Measurements from ENCODE around the gene SLC33A1.
A peak's percentile ranks its signal among the peaks of the same experiment; 100 is the strongest.
"Not testable (repeated sequence)": the region's sequence is repeated elsewhere in the genome, so short reads cannot be mapped to it uniquely, and the experiment has no call there.

Gene SLC33A1

DNA sequence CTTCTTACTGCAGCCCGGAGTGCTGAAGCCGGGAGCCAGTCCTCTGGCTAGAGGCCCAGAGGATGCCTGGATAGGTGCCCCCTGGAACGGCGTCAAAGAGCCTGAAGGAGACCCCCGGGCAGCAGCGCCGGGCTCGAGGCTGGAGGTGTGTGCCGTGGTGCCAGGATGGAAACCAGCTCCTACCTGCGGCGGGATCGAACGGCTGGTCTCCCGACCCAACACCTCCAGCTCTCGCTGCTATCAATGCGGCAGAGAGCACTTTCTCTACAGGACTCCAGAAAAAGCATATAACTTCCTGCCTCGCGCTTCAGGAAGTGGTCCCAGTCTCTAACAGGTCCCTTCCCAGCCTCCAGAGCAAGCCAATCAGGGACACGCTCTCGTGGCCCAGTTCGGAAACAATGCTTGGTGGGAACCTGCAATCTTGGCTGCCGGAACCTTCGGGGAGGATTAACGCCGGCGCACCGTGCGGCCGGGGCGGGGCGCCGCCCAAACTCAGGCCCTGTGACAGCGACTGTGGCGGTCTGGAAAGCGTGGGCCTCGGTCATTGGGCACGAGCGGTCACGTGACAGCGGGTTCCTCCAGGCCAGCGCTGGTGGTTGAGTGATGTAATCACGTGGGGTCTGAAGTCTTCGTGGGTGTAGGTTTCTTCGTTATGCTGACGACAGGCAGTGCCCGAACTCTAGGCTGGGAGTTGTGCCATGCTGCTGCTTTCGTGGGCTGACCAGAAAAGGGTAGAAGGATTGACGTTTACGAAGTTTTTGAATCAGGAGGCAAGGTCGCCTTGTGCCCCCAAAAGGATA, at the start of gene SLC33A1:
Gene SLC33A1, minus strand, starts transcription at position 287 of the 800 bp plus-strand sequence. CDS start 430 bp downstream, outside the sequence.
- peak; percentile 99 for DNase-seq

DNA sequence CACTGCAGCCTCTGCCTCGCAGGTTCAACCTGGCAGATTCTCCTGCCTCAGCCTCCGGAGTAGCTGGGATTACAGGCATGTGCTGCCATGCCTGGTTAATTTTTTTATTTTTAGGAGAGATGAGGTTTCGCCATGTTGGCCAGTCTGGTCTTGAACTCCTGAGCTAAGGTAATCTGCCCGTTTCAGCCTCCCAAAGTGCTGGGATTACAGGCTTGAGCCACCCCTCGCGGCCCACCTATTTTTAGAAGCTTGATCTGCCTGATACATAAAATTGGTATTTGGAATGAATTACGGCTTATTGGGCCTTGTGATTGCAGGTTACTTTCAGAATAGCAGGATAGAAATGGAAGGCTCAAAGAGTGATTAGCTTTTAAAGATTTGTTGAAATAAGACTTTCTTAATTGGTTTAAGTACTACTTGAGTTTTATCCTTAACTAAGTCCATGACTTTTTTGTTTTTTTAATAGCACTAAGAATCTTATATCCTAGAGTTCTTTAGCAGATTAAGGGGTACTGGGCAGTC, 41.2 kb upstream of the SLC33A1 start:
- DNase-seq, result no peak

DNA sequence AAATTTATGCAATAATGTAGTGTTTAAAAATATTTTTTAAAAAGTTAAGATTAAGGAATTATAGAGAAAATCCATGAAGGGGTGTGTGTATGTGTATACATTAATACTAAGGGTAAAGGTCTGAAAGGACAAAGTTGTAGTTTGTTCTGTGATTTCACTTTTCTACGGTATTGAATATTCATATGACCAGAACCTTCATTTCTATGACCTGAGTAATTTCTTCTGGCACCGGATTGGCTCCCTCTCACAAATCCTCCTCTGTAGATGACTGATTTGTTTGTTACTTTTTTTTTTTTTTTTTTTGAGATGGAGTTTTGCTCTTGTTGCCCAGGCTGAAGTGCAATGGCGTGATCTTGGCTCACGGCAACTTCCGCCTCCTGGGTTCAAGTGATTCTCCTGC, 37.1 kb upstream of the SLC33A1 start:
- DNase-seq, result no peak

DNA sequence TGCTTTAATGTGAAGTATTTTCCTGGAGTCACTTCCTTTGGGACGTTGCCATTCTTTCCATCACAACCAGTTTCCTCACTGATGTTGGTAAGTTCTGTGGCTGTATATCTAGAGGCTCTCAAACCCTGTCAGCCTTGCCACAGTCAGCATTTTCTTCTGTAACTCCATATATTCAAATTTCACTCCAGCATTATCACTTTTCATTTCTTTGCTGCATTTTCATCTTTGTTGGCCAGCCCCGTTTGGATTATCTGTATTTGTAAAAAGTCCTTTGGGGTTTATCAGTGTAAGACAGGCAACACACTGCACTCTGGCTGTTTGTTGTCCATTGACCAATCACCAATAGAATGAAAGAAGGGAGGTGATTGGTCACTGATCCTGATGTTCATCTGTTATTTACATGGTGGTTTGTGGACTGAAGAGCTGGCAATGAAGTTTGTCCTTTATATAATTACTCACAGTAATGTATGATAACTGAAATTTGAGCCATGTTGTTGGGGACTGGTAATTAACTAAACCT, 36.5 kb upstream of the SLC33A1 start:
- no peak for DNase-seq

DNA sequence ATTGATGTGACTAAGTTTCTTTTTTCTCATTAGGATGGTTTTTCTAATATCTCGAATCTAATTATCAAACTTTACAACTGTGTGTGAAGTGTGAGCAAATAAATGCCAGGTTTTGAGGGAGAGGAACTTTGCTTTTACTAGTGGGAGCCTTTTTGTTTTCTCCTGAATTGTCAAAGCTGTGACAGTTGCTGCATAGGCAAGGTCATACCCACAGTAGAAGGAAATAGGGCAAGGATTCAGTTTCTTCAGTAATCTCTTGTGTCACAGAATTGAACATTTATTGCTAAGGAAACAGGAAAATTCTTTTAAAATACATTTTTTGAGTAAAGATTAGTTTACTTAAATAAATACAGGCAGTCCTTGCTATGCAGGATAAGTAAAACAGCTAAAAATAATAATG, 35.7 kb upstream of the SLC33A1 start:
- no peak for DNase-seq

DNA sequence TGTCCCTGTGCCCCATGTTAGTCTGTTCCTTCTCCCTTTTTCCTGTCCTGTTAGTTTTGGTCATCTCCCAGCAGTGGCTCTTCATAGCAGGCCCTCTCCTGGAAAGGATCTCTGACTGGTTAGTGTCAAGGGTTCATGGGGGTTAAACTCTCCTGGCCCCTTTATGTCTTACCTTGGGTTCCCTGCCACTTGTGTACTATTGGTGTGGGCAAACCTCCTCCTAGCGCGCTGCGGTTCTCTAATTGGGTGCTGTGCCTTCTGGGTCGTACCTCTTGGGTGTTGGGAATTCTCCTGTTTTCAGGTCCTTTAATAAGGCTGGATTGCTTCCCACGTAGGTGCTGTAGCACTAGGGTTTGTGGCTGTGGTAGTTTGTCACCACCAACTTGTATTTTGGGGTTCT, 35.0 kb upstream of the SLC33A1 start:
- no peak for DNase-seq

DNA sequence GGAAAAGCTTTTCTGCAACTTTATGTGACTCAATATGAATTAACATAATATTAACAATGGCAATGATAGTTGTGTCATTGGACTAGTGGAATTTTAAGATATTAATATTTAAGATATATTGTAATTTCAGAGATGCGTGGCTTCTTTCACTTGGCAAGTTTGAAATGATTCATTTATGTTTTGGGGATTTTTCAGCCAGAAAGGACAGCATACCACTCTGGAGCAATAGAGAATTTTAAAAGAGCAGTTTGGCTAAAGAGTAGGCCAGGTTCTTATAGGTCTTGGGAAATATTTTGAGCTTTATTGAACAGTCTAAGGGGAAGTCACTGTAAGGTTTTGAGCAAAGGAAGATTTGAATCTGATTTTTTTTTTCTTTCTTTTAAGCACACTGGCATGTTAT, 32.7 kb upstream of the SLC33A1 start:
- no peak for DNase-seq

DNA sequence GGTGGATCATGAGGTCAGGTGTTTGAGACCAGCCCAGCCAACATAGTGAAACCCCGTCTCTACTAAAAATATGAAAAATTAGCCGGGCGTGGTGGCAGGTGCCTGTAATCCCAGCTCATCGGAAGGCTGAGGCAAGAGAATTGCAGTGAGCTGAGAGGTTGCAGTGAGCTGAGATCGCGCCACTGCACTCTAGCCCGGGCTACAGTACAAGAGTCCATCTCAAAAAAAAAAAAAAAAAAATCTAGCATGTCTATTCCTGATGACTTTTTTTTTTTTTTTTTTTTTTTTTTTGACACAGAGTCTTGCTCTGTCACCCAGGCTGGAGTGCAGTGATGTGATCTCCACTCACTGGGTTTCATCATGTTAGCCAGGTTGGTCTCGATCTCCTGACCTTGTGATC, 32.1 kb upstream of the SLC33A1 start:
- not testable (repeated sequence) for DNase-seq

DNA sequence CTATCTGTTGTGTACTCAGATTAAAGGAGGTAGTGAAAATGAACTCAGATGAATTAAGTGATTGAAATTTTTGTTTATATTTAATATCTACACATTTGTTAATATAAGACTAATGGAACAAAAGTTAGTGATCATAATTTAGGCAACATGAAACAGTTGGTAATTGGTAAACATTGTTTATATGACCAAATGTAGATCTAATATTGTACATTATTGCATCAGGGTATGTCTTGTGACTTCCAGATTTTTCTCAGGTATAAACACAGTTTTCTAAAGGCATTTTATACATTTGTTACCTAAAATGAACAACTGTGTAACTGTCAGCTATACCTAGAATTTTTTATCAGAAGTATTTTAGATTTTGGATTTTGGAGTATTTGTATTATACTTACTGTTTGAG, 31.1 kb upstream of the SLC33A1 start:
- no peak for DNase-seq

DNA sequence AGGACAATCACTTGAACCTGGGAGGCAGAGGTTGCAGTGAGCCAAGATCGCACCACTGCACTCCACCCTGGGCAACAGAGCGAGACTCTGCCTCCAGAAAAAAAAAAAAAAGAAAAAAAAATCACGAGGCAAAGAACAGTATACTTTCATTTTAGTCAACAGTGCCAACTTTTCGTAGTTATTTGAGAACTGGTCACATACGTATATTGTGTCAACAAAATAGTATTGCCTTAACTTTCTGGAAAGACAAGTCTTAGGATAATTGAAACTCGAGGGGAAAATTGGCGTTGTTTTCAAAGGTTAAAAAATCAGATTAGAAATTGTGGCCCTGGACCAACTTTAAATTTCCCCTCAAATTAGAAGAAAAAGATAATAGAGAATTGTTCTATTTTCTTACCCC, 30.1 kb upstream of the SLC33A1 start:
- DNase-seq, result no peak

DNA sequence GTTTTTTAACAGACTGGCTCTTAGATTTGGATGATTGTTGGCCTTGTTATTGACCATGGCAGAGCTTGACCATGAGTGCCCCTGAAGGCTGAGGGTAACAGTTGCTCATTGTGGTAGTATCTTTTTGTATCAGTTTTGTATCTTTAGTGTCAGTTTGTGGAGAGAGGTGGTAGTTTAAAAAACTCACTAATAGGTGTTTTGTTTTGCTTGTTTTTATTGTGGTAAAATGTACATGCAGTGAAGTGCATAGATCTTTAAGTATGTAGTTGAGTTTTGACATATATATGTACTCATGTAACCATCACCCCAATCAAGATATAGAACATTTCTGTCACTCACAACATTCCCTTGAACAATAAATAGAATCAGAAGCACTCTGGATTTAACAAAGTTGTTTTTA, 26.1 kb upstream of the SLC33A1 start:
- no peak for DNase-seq

DNA sequence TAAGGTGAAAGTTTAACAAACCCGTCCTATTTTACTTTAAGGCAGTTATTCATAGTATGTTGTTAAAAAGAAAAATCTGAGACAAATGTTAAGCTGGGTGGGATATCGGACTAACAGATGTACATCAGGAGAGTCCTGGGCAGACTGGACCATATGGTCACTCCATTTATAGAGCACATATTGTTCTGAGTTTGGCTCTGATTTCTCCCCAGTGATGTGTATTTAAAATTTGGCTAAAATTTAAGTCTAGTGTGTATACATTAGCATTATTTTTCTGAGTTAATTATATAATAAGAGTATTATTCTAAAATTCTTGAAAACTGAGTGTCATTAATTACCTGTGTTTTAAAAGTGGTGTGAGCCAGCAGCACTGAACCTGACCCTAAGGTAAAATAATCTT, 22.3 kb upstream of the SLC33A1 start:
- no peak for DNase-seq

DNA sequence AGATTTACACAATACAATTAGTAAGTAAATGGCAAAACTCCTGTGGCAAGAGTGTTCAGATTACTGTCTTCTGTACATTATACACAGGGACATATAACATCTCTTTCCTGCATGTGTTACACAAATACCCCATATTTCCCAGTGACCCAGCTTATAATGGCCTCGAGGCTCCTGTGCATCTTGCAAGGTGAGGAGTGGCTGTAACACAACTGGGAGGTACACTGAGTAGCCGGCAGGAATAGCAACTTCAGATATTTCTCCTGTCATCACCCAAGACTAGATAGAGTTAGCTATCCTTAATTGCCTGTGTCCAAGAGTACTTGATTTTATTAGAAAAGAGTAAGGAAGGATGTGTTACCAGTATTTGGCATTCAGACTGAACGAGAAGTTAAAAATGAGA, 21.8 kb upstream of the SLC33A1 start:
- no peak for DNase-seq

DNA sequence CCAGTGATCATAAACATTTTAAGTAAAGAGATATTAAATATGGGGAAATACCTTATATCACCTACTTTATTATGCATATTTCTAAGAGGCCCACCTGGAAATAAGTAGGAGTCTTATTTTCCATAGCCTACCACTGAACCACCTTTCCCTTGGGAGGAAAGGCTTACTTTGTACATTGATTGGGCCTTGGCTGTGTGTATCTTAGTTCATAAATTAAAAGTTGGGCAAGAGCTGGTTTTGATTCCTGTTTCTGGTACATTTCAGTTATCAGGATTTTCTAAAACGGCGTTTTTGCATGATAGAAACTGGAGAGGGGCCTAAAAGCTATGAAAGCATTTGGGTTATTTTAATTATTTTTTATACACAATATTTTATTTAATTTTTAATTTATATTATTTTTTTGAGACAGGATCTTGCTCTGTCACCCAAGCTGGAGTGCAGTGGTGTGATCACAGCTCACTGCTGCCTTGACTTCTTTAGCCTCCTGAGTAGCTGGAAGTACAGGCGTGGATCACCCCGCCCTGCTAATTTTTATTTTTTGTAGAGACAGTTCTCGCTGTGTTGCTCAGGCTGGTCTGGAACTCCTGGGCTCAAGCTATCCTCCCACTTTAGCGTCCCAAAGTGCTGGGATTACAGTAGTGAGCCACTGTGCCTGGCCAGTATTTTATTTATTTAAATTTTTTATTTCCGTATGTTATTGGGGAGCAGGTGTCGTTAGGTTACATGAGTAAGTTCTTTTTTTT, 18.8 kb upstream of the SLC33A1 start:
- no peak for DNase-seq

DNA sequence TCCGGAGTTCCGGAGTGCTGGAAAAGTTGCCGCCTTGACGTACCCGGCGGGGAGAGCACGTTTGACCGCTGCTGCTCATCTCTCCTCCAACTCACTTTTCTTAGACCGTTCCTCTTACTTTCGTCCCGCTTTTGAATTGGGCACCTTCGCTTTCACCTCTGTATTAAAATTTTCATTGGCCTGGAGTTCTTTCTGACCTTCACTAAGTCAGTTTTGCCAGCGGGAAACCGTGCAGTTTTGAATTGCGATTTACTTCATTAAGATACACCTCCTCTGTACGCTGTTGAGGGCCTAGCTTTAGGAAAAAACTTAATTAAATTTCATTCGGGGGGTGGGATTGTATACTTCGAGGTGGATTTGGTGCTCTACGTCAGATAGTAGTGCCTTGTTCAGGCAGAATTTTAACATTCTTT, 17.5 kb upstream of the SLC33A1 start:
- no peak for DNase-seq

DNA sequence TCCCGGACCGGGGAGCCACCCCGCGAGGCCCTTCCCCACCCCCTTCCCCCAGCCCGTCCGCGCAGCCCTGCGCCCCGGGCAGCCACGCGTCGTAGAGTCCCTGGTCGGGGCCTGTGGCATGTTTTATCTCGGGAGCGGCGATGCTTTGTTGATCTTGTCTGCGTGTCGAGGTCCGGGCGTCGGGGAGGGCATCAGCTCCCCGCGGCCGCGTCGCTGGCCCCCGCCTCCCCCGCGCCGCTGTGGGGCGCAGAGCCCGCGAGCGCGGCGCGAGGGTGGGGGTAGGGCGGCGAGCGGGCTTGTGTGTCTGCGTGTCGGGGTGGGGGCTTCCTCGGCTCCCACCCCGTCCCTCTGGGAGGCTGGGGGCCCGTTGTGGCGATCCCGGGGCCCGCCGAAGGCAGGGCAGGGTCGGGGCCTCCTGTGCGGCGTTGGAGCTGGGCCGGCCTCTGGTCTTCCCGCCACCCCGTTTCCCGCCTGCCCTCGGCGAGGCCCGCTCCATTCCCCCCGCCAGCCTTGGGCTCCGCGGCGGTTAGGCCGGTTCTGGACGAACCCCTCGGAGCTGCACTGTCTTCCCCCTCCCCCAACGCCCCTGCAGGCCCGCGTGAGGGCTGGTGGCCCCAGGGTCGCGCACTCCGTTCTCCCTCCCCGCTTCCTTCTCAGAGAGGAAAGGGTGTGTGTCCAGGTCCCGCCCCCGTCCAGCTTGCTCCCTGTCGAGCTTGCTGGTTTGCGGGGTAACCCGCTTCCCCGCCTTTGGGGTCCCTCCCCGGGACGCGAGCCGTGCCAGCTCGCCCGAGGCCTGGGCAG, 16.9 kb upstream of the SLC33A1 start:
- peak; percentile 27 for DNase-seq

DNA sequence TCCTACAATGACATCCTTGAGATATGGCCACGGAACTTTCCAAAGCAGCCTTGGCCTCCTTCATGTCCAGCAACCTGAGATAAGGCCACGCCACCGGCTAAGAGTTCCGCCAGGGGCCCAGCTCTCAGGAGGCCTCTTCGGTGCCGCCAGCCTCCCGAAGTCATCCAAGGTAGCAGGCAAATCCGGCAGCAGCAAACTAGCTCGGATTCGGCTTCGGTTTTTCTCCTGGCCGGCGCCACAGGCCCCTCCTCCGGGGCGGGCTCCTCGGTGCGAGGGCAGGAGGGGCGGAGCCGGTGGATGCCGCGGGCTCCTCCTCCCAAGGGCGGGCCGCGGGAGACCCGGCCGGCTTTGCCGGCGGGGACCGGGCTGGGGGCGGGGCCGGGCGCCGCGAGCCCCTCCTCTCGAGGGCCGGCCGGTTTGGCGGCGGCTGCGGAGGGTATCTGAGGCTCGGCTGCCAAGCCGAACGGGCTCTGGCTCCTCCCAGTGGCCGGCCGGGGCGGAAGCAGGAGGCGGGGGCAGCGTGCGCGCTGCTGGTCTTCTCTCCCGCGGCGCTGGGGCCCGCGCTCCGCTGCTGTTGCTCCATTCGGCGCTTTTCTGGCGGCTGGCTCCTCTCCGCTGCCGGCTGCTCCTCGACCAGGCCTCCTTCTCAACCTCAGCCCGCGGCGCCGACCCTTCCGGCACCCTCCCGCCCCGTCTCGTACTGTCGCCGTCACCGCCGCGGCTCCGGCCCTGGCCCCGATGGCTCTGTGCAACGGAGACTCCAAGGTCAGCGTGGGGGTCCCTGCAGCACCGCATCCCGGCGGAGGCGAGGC, 16.1 kb upstream of the SLC33A1 start, which contains the start of gene GMPS:
Gene GMPS, plus strand, starts transcription at position 518 of the 812 bp plus-strand sequence. Its CDS starts 221 bp downstream, at position 739.
- peak; percentile 98 for DNase-seq

DNA sequence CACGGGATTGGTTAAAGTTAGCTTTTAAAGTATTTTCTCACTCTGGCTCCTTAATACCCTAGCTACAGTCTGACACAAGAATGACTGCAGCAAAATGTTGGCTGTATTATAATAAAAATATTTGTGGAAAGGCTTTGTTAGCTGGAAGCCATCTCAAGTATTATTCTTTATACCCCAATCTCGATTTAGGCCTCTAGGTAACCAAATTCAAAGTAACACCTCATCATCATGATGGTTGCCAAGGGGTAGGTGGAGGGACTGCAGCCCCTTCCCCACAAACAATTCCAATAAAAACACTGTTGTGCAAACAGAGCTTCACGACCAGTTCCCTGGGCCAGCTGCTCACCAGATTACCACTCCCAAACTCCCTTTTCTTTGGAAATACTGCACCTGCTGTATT, 15.5 kb upstream of the SLC33A1 start:
- DNase-seq, result no peak

DNA sequence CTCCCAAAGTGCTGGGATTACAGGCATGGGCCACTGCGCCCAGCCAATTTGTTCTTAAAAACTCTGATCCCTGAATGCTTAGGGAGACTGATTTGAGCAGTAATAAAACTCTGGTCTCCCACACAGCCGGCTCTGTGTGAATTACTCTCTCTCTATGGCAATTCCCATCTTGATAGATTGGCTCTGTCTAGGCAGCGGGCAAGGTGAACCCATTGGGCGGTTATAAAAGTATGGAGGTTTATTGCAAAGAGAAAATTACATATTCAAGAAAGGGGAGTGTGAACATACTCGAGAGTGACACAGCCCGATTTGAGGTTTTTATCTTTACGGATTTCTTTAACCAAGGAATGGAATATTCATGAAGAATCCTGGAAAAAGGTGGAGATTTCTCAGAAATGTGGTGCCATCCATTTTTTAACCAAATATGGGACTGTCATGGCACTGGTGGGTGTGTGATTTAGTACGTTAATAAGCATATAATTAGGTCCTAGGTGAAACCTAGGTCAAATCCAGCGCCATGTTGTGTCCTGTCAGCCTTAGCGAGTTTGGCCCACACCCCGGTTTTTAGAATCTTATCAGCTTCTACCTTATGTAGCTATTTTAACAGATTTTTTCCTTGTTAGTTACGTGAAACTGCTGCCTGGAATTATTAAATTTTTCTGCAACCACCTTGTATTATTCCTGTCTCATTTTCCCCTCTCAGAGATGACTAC, 9.0 kb upstream of the SLC33A1 start:
- no peak for DNase-seq

DNA sequence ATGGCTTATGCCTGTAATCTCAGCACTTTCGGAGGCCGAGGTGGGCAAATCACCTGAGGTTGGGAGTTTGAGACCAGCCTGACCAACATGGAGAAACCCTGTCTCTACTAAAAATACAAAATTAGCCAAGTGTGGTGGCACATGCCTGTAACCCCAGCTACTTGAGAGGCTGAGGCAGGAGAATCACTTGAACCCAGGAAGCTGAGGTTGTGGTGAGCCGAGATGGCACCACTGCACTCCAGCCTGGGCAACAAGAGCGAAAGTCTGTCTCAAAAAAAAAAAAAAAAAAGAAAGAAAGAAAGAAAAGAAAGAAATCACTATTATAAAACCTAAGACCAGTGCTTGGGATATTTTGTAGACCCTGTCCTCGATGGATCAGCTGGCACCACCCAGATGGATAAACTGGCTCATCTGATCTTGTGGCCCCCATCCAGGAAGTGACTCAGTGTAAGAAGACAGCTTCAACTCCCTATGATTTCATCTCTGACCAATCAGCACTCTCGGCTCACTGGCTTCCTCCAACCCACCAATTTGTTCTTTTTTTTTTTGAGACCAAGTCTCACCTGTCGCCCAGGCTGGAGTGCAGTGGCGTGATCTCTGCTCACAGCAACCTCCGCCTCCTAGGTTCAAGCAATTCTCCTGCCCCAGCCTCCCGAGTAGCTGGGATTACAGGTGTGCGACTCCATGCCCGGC, 8.2 kb upstream of the SLC33A1 start:
- peak; percentile 41 for DNase-seq
